Measurements from ENCODE around the gene TOMM20. TPM values are rescaled to one million over a fixed set of nuclear protein-coding genes. Genes with fewer than 3 reads are reported as not detected.

Gene TOMM20
- total RNA-seq, 2 experiments from 2014 or later = 72.2 to 81.7 TPM

DNA sequence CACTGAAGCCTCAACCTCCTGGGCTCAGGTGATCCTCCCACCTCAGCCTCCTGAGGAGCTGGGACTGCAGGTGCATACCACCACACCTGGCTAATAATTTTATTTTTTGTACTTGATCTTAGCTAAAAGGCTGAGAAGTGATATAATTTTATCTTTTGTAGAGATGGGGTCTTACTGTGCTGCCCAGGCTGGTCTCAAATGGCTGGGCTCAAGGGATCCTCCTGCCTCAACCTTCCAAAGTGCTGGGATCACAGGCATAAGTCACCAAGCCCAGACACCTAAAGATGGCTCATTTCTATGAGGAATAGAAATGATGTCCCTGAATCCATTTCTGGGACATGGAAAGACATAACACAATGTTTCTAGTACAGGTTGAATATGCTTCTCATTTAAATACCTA lies 57.8 kb downstream of the TOMM20 start:
- Mint-ChIP-seq H3K27ac (no peak overlapping the region), H3K4me3 (no peak overlapping the region), H3K27me3 (ENCODE audit: low read depth) (no peaks in the 10 kb centered on the region), H3K9me3 (ENCODE audit: insufficient read depth) (no peaks in the 10 kb centered on the region), H3K4me1 (ENCODE audit: low read depth) (peaks cover 44% of the 10 kb centered on the region), H3K36me3 (ENCODE audit: low read depth) (no peaks in the 10 kb centered on the region)
- DNase-seq (no peak), ATAC-seq (no peak)
- ChIA-PET POLR2A (no interaction called here), CTCF (no interaction called here)

DNA sequence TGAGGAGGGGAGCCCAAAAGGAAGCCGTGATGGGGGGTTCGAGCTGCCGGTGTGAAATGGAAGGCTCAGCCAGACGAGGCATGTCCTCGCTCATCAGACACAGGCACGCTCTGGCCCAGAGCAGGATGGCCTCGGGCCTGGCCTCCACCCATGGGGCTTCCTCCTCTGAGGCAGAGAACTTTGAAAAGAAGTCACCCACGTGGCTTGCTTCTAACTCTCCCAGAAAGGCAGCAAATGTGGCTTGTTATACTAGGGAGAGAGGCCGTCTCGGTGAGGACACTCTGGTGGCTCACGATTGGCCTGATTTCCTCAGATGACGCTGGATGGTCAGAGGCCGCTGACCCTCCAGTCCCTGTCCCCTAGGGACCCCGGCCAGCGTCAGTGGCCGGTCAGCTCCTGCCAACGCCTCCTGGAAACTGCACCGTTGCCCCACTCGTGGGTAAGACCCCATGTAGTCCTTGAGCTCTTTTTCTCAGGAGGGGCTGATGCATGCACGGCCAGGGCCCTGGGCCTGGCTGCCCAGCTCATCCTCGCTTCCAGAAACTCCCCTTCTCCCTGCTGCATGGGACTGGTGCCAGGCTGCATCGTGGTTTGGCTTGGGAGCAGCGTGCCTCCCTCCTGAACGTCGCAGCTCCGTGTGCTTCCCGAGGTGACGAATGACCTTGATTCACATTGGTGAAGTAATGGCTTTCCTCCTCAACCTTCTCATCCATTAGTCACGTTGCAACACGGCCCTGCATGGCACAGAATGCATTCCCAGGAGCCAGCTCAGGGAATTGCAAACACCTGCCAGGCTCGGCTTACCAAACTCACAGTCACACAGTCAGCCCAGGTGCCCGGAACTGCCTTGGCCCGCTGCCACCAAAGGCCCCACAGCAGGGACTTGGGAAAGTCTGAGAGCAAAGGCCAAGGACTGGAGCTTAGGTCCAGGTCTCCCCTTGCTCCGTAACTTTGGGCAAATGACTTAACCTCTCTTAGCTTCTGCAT lies 58.8 kb downstream of the TOMM20 start:
- CTCF ChIA-PET = interaction anchor here (0.6 to 1.2 kb wide), 2 partner anchors 14 to 47 kb away, joined by 3 to 4 read pairs; no protein-coding TSS in a partner anchor
- Mint-ChIP-seq H3K9me3 (ENCODE audit: insufficient read depth) (no peaks in the 10 kb centered on the region), H3K4me1 (ENCODE audit: low read depth) (peaks cover 35% of the 10 kb centered on the region), H3K27me3 (ENCODE audit: low read depth) (no peaks in the 10 kb centered on the region), H3K36me3 (ENCODE audit: low read depth) (no peaks in the 10 kb centered on the region), H3K27ac (no peak overlapping the region), H3K4me3 (no peak overlapping the region)
- DNase-seq (no peak), ATAC-seq (no peak)
- POLR2A ChIA-PET = interaction anchor here (1.0 kb wide), 1 partner anchor 461 kb away, joined by 3 read pairs; the partner anchor contains the start of gene IRF2BP2

DNA sequence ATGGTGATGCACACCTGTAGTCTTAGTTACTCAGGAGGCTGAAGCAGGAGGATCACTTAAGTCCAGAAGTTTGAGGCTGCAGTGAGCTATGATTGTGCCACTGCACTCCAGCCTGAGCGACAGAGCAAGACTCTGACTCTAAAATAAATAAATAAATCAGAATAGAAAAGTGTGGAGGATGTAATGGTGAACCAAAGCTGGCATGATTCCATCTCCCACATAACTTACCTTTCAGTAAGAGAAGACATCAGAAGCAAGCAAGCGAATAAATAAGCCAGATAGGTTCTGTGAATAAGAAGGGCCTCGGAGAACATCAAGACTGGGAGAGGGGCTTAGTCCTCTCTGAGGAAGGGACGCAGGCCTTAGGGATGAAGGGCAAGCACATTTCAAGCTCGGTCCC lies 59.5 kb downstream of the TOMM20 start:
- Mint-ChIP-seq H3K4me3 (no peak overlapping the region), H3K4me1 (ENCODE audit: low read depth) (peaks cover 31% of the 10 kb centered on the region), H3K27ac (no peak overlapping the region), H3K27me3 (ENCODE audit: low read depth) (no peaks in the 10 kb centered on the region), H3K9me3 (ENCODE audit: insufficient read depth) (no peaks in the 10 kb centered on the region), H3K36me3 (ENCODE audit: low read depth) (no peaks in the 10 kb centered on the region)
- POLR2A ChIA-PET = interaction anchor here (1.0 kb wide), 1 partner anchor 460 kb away, joined by 3 read pairs; the partner anchor contains the start of gene IRF2BP2
- no peak for ATAC-seq
- CTCF ChIA-PET = interaction anchor here (0.6 to 1.2 kb wide), 2 partner anchors 14 to 47 kb away, joined by 3 to 4 read pairs; no protein-coding TSS in a partner anchor
- no peak for DNase-seq

- DNase-seq (no peak), ATAC-seq (no peak)
- ChIA-PET CTCF (no interaction called here), POLR2A (no interaction called here)
- H3K36me3 Mint-ChIP-seq (ENCODE audit: low read depth) = no peaks in the 10 kb centered on the region
- peak overlapping the region; percentile 34 for H3K27ac Mint-ChIP-seq
- no peak overlapping the region for H3K4me3 Mint-ChIP-seq
- H3K27me3 Mint-ChIP-seq (ENCODE audit: low read depth) = no peaks in the 10 kb centered on the region
- no peaks in the 10 kb centered on the region for H3K9me3 Mint-ChIP-seq (ENCODE audit: insufficient read depth)
- peaks cover 37% of the 10 kb centered on the region for H3K4me1 Mint-ChIP-seq (ENCODE audit: low read depth)
Measured at GRCh38 chr1:235068158-235069121, 60.2 kb downstream of the TOMM20 start.

DNA sequence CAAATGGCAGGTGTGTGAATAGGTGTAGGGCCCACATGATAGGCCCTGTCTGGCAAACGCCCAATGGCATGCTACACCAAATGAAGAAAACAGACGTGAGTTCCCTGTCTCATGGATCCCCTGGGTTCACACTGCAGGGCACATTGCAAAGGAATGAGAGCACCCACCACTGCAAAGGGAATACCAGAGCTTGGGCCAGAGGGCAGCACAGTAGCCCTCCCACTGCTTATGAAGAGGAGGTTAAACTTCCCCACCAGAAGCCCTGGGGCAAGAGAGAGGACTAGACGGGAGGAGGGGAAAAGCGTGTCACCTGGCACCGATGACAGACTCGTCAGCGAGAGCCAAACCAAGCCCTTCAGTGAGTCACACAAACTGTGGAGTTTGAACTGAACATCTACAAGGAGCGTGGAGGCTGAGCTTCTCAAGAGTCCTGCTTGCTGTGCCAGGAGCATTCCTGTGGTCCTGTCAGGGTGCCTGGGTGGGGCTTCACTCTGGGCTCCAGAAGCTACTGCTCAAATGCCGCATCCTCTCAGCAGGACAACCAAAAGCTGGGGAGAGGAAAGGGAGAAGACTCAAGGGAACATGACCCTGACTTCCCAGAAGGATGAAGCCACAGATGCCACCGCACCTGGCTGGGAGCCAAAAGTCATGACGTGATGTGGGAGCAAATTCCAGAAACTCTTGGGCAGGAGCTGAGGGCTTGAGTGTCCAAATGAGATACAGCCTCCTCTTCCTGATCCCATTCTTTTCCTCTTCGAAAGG lies 61.1 kb downstream of the TOMM20 start:
- Mint-ChIP-seq H3K36me3 (ENCODE audit: low read depth) (no peaks in the 10 kb centered on the region), H3K4me1 (ENCODE audit: low read depth) (peaks cover 43% of the 10 kb centered on the region), H3K4me3 (no peak overlapping the region), H3K27ac (no peak overlapping the region), H3K9me3 (ENCODE audit: insufficient read depth) (no peaks in the 10 kb centered on the region), H3K27me3 (ENCODE audit: low read depth) (no peaks in the 10 kb centered on the region)
- POLR2A ChIA-PET = no interaction called here
- DNase-seq (no peak), ATAC-seq (no peak)
- CTCF ChIA-PET = interaction anchor here (0.9 to 1.2 kb wide), 2 partner anchors 26 to 105 kb away, joined by 3 read pairs; no protein-coding TSS in a partner anchor

- no peaks in the 10 kb centered on the region for H3K36me3 Mint-ChIP-seq (ENCODE audit: low read depth)
Measured at GRCh38 chr1:235063068-235063765, 65.4 kb downstream of the TOMM20 start.

GRCh38 chr1:235060607-235061470 lies 67.8 kb downstream of the TOMM20 start:
- no peaks in the 10 kb centered on the region for H3K9me3 Mint-ChIP-seq (ENCODE audit: insufficient read depth)
- no peak overlapping the region for H3K4me3 Mint-ChIP-seq
- no peak for DNase-seq
- no peaks in the 10 kb centered on the region for H3K36me3 Mint-ChIP-seq (ENCODE audit: low read depth)
- CTCF ChIA-PET = no interaction called here
- H3K27ac Mint-ChIP-seq = no peak overlapping the region
- H3K4me1 Mint-ChIP-seq (ENCODE audit: low read depth) = peaks cover 46% of the 10 kb centered on the region
- ATAC-seq = no peak
- H3K27me3 Mint-ChIP-seq (ENCODE audit: low read depth) = no peaks in the 10 kb centered on the region
- POLR2A ChIA-PET = no interaction called here

More at GRCh38 chr1:235063068-235063765, 65.4 kb downstream of the TOMM20 start:
- H3K27ac Mint-ChIP-seq = peak overlapping the region; percentile 67
- peaks cover 57% of the 10 kb centered on the region for H3K4me1 Mint-ChIP-seq (ENCODE audit: low read depth)
- DNase-seq = no peak
- H3K27me3 Mint-ChIP-seq (ENCODE audit: low read depth) = no peaks in the 10 kb centered on the region
- ChIA-PET CTCF (interaction anchor here (1.0 to 1.8 kb wide), 2 partner anchors 16 to 21 kb away, joined by 4 to 5 read pairs; no protein-coding TSS in a partner anchor), POLR2A (no interaction called here)
- H3K9me3 Mint-ChIP-seq (ENCODE audit: insufficient read depth) = no peaks in the 10 kb centered on the region
- peak; percentile 67 for ATAC-seq
- peak overlapping the region; percentile 1 for H3K4me3 Mint-ChIP-seq

Other genes with a start within 250 kb of the TOMM20 start
- gene RBM34, start 32.4 kb upstream of the TOMM20 start, total RNA-seq = 100 to 1,000 TPM; 115 to 117 TPM
- 10 to 100 TPM; 43.3 to 45.7 TPM for gene ARID4B, start 199.3 kb upstream of the TOMM20 start, total RNA-seq
- 10 to 100 TPM; 24.5 to 25.9 TPM for gene GGPS1, start 199.7 kb upstream of the TOMM20 start, total RNA-seq
- 10 to 100 TPM; 28.1 to 31.9 TPM for gene TBCE, start 238.6 kb upstream of the TOMM20 start, total RNA-seq